HEK293T (cell line): ENCODE data around the gene PGBD5.

Source experiments
- ARNT ChIP-seq: fragments of 450-650 bp; IDR thresholded peaks from 2 replicates; pipeline ENCODE4 v1.6.1; 2017; ENCODE audit warnings: mild to moderate bottlenecking
- FOXA1 ChIP-seq: fragments of 450-650 bp; IDR thresholded peaks from 2 replicates; pipeline ENCODE4 v1.6.1; 2016; ENCODE audit warnings: mild to moderate bottlenecking
- FOXM1 ChIP-seq: fragments of 450-650 bp; IDR thresholded peaks from 2 replicates; pipeline ENCODE4 v1.6.1; 2017; ENCODE audit warnings: mild to moderate bottlenecking, borderline replicate concordance
- PKNOX1 ChIP-seq: fragments of 450-650 bp; IDR thresholded peaks from 2 replicates; pipeline ENCODE4 v1.6.1; 2016

- TF ChIP-seq PKNOX1, result no peak
- no peak for TF ChIP-seq FOXM1
- no peak for TF ChIP-seq ARNT
- TF ChIP-seq FOXA1, result no peak
Observed at GRCh38 chr1:230267338-230268065, 158.6 kb downstream of the PGBD5 start.
